KMS-11 (cell line): ENCODE results near the gene AMOTL2.

ENCODE experiments used
- H2AFZ ChIP-seq: fragments of 200-600 bp; sonication (generic); 2 replicates; pipeline ENCODE4 v1.6.1; 2016; ENCODE audit warnings: antibody characterized with exemption, mixed run types, low read depth
- H3K27ac ChIP-seq: fragments of 200-600 bp; sonication (generic); 2 replicates; pipeline ENCODE4 v1.6.1; 2016; ENCODE audit warnings: mild to moderate bottlenecking, mixed run types
- H3K27me3 ChIP-seq: fragments of 200-600 bp; sonication (generic); 2 replicates; pipeline ENCODE4 v1.6.1; 2017; ENCODE audit warnings: mild to moderate bottlenecking, low read depth, mixed run types, moderate library complexity; ENCODE audit not compliant: insufficient read depth
- H3K36me3 ChIP-seq: fragments of 200-600 bp; sonication (generic); 2 replicates; pipeline ENCODE4 v1.6.1; 2017; ENCODE audit warnings: mild to moderate bottlenecking, mixed run types; ENCODE audit not compliant: insufficient read depth
- H3K4me1 ChIP-seq: fragments of 200-600 bp; sonication (generic); 2 replicates; pipeline ENCODE4 v1.6.1; 2016; ENCODE audit warnings: mild to moderate bottlenecking, low read depth, mixed run types; ENCODE audit not compliant: poor library complexity, severe bottlenecking
- H3K4me2 ChIP-seq: fragments of 200-600 bp; sonication (generic); 2 replicates; pipeline ENCODE4 v1.7.0; 2016; ENCODE audit warnings: mild to moderate bottlenecking, mixed run types
- H3K4me3 ChIP-seq: fragments of 200-600 bp; sonication (generic); IDR thresholded peaks from 2 replicates; pipeline ENCODE4 v1.6.1; 2017; ENCODE audit warnings: low read depth, low read length, mixed read lengths; ENCODE audit not compliant: insufficient read depth
- H3K79me2 ChIP-seq: fragments of 200-600 bp; sonication (generic); 2 replicates; pipeline ENCODE4 v1.6.1; 2016; ENCODE audit warnings: low read depth, mixed run types; ENCODE audit not compliant: insufficient read depth
- H3K9ac ChIP-seq: fragments of 200-600 bp; sonication (generic); 2 replicates; pipeline ENCODE4 v1.6.1; 2016; ENCODE audit warnings: mild to moderate bottlenecking, mixed run types
- H4K20me1 ChIP-seq: fragments of 200-600 bp; sonication (generic); 2 replicates; pipeline ENCODE4 v1.6.1; 2016; ENCODE audit warnings: mild to moderate bottlenecking, mixed run types; ENCODE audit not compliant: insufficient read depth
- CTCF ChIP-seq: fragments of 200-600 bp; sonication (generic); conservative IDR thresholded peaks from 2 replicates; pipeline ENCODE4 v1.6.1; 2017; ENCODE audit warnings: low read depth, mild to moderate bottlenecking, antibody characterized with exemption, low read length, moderate library complexity, mixed read lengths

The AMOTL2 gene

GRCh38 chr3:134328147-134328591 is 46.1 kb downstream of the AMOTL2 start:
- Histone ChIP-seq H3K27me3 (no peaks in the 10 kb centered on the region), H3K4me2 (no peak overlapping the region), H3K4me1 (no peaks in the 10 kb centered on the region), H2AFZ (no peak overlapping the region), H3K27ac (no peak overlapping the region), H3K9ac (no peak overlapping the region), H3K36me3 (no peaks in the 10 kb centered on the region), H3K4me3 (no peak overlapping the region), H3K79me2 (no peaks in the 10 kb centered on the region), H4K20me1 (no peaks in the 10 kb centered on the region)
- TF ChIP-seq CTCF, result no peak

DNA sequence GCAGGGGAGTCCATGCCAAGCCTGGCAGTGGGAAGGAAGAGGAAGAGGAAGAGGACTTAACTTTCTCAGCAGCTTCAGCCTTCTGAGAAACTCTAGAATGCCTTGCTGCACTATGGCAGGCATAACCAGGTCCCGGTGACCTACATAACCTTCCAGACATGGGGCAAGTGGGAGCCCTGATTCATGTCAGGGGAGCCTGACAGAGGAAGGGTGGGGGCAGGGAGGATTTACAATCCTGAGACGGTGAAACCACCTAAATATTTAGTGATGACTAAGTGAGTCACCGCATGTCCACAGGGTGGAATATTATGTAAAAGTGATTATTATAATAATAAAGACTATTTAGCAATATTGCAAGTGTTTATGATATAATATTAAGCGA is 46.7 kb downstream of the AMOTL2 start:
- H2AFZ ChIP-seq, result no peak overlapping the region
- no peaks in the 10 kb centered on the region for H3K36me3 ChIP-seq
- H3K4me3 ChIP-seq, result no peak overlapping the region
- TF ChIP-seq CTCF, result no peak
- no peak overlapping the region for H3K27ac ChIP-seq
- no peaks in the 10 kb centered on the region for H4K20me1 ChIP-seq
- no peaks in the 10 kb centered on the region for H3K27me3 ChIP-seq
- H3K9ac ChIP-seq, result no peak overlapping the region
- H3K4me1 ChIP-seq, result no peaks in the 10 kb centered on the region
- H3K79me2 ChIP-seq, result no peaks in the 10 kb centered on the region
- no peak overlapping the region for H3K4me2 ChIP-seq

- no peak overlapping the region for H3K27ac ChIP-seq
- H3K4me3 ChIP-seq, result no peak overlapping the region
- no peak for TF ChIP-seq CTCF
- no peaks in the 10 kb centered on the region for H3K79me2 ChIP-seq
- H3K9ac ChIP-seq, result no peak overlapping the region
- no peak overlapping the region for H3K4me2 ChIP-seq
- H3K27me3 ChIP-seq, result no peaks in the 10 kb centered on the region
- no peak overlapping the region for H2AFZ ChIP-seq
- H3K4me1 ChIP-seq, result no peaks in the 10 kb centered on the region
- H3K36me3 ChIP-seq, result no peaks in the 10 kb centered on the region
- H4K20me1 ChIP-seq, result no peaks in the 10 kb centered on the region
Observed at GRCh38 chr3:134326760-134327593, 47.3 kb downstream of the AMOTL2 start.

DNA sequence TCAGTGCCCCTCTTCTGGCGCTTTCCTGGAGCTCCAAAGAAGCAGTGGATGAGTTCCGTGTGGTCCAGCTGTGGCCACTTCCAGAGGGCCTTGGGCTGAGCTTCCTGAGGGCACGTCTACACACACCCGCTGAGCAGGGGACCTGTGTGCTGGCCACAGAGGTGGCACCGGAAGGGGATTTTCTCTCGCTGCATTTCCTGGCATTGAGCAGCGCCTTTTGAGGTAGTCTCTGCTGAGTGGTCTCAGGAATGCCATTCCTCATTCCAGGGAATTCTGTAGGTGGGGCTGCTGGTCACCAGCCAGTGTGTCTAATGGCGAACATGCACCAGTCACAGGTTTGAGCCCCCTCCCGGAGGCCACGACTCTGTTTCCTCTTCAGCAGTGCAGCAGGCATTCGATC is 48.1 kb downstream of the AMOTL2 start:
- no peak overlapping the region for H3K4me3 ChIP-seq
- H3K9ac ChIP-seq, result no peak overlapping the region

More for the DNA sequence above, 48.1 kb downstream of the AMOTL2 start:
- no peaks in the 10 kb centered on the region for H3K79me2 ChIP-seq
- H2AFZ ChIP-seq, result no peak overlapping the region
- H3K4me1 ChIP-seq, result no peaks in the 10 kb centered on the region
- no peaks in the 10 kb centered on the region for H4K20me1 ChIP-seq
- H3K36me3 ChIP-seq, result no peaks in the 10 kb centered on the region
- H3K27ac ChIP-seq, result no peak overlapping the region
- no peaks in the 10 kb centered on the region for H3K27me3 ChIP-seq
- no peak for TF ChIP-seq CTCF
- H3K4me2 ChIP-seq, result no peak overlapping the region
